B cell (primary cell): ENCODE results near the gene AGBL4. TPM values are rescaled to one million over a fixed set of nuclear protein-coding genes. Genes with fewer than 3 reads are reported as not detected.

Source experiments
- ATAC-seq: fragments of 200-7000 bp; cut with Tn5 transposase; one replicate; pipeline ENCODE4 v1.10.0; 2021; ENCODE audit warnings: low read depth, mild to moderate bottlenecking, moderate number of reproducible peaks, moderate library complexity
- CTCF ChIA-PET: fragments of 350-600 bp; sonication (Branson Sonifier 250); formaldehyde crosslinking; loops from one replicate; lab custom pipeline; 2021; ENCODE audit warnings: antibody characterized with exemption, inconsistent platforms; lab: Charles Lee
- POLR2A ChIA-PET: fragments of 350-600 bp; sonication (Branson Sonifier 250); formaldehyde crosslinking; loops from one replicate; lab custom pipeline; 2021; ENCODE audit warnings: antibody characterized with exemption; lab: Charles Lee
- DNase-seq: peaks from one replicate; pipeline ENCODE4 v3.0.0; 2013
- H2AFZ ChIP-seq: 2 replicates; pipeline ENCODE4 v1.6.1; 2012; ENCODE audit warnings: mild to moderate bottlenecking, low read depth, low read length; ENCODE audit not compliant: insufficient read depth, poor library complexity, severe bottlenecking
- H3K27ac ChIP-seq, 2 donors: 1 replicate in 1 of 2; 2 replicates in 1 of 2; pipeline ENCODE4 v1.5.1; 2012 to 2013; ENCODE audit warnings: low read length in 2 of 2, mild to moderate bottlenecking in 2 of 2, moderate library complexity in 1 of 2
- H3K27me3 ChIP-seq, 4 experiments: fragments of 200-600 bp in 1 of 4; sonication (generic) in 1 of 4; replicated peaks in 1 of 4; 1 replicate in 2 of 4; 2 replicates in 2 of 4; pipeline versions ENCODE4 v1.6.1 to v1.7.0; 2013 to 2016; ENCODE audit warnings: low read length in 3 of 4, mild to moderate bottlenecking in 2 of 4, mixed read lengths in 1 of 4, moderate library complexity in 1 of 4; ENCODE audit not compliant: insufficient read depth in 4 of 4, control insufficient read depth in 3 of 4; ENCODE audit errors: control extremely low read depth in 1 of 4
- H3K36me3 ChIP-seq, 2 experiments: replicated peaks in 1 of 2; 1 replicate in 1 of 2; 2 replicates in 1 of 2; pipeline versions ENCODE4 v1.6.1 to v1.7.1; 2013; ENCODE audit warnings: low read length in 1 of 2; ENCODE audit not compliant: insufficient read depth in 2 of 2, control insufficient read depth in 1 of 2; ENCODE audit errors: control extremely low read depth in 1 of 2, extremely low read depth in 1 of 2
- H3K4me1 ChIP-seq, 2 donors: fragments of 200-600 bp in 1 of 2; sonication (generic) in 1 of 2; 1 replicate in 1 of 2; 2 replicates in 1 of 2; pipeline versions ENCODE4 v1.5.1 to v1.6.1; 2013 to 2017; ENCODE audit warnings: low read length in 2 of 2; ENCODE audit not compliant: control insufficient read depth in 2 of 2, insufficient read depth in 2 of 2
- H3K4me2 ChIP-seq: replicated peaks from 2 replicates; pipeline ENCODE3; 2012; ENCODE audit warnings: mild to moderate bottlenecking, low read depth, low read length; ENCODE audit not compliant: poor library complexity, severe bottlenecking
- H3K4me3 ChIP-seq, 5 experiments: fragments of 200-600 bp in 1 of 5; sonication (generic) in 1 of 5; 1 replicate in 3 of 5; 2 replicates in 2 of 5; pipeline versions ENCODE4 v1.5.1 to v1.7.0; 2011 to 2016; ENCODE audit warnings: low read length in 4 of 5, mild to moderate bottlenecking in 4 of 5, low read depth in 2 of 5, control low read depth in 1 of 5, moderate library complexity in 1 of 5; ENCODE audit not compliant: insufficient read depth in 1 of 5; ENCODE audit errors: control extremely low read depth in 1 of 5, extremely low read depth in 1 of 5
- H3K79me2 ChIP-seq: fragments of 200-600 bp; sonication (generic); one replicate; pipeline ENCODE4 v1.6.0; 2016; ENCODE audit warnings: low read length; ENCODE audit not compliant: control insufficient read depth, insufficient read depth
- H3K9ac ChIP-seq: fragments of 200-600 bp; sonication (generic); 2 replicates; pipeline ENCODE4 v1.6.1; 2017; ENCODE audit warnings: mild to moderate bottlenecking, low read length, moderate library complexity
- H3K9me3 ChIP-seq, 3 donors: one replicate each; pipeline versions ENCODE4 v1.6.1 to v1.7.1; 2013; ENCODE audit warnings: low read length in 2 of 3; ENCODE audit not compliant: control insufficient read depth in 2 of 3, insufficient read depth in 1 of 3; ENCODE audit errors: control extremely low read depth in 1 of 3
- H4K20me1 ChIP-seq: 2 replicates; pipeline ENCODE4 v1.6.0; 2012; ENCODE audit warnings: mild to moderate bottlenecking, low read length; ENCODE audit not compliant: insufficient read depth, control insufficient read depth, poor library complexity, severe bottlenecking
- H3K27ac Mint-ChIP-seq: one replicate; pipeline ENCODE4 v1.8.0; 2021; ENCODE audit warnings: mixed read lengths
- H3K27me3 Mint-ChIP-seq: one replicate; pipeline ENCODE4 v1.8.0; 2021; ENCODE audit warnings: mixed read lengths
- H3K4me1 Mint-ChIP-seq: one replicate; pipeline ENCODE4 v1.8.0; 2021; ENCODE audit warnings: mixed read lengths
- H3K4me3 Mint-ChIP-seq: one replicate; pipeline ENCODE4 v1.8.0; 2021; ENCODE audit warnings: mixed read lengths
- H3K9me3 Mint-ChIP-seq: one replicate; pipeline ENCODE4 v1.8.0; 2022; ENCODE audit warnings: mixed read lengths; ENCODE audit not compliant: insufficient read depth
- EZH2 ChIP-seq: IDR thresholded peaks from 2 replicates; pipeline ENCODE4 v1.6.1; 2012; ENCODE audit warnings: borderline replicate concordance, low read depth, mild to moderate bottlenecking, moderate library complexity, low read length; ENCODE audit not compliant: insufficient read depth, poor library complexity, severe bottlenecking
- WGBS: methylation state at CpG from one replicate; pipeline ENCODE4 v1.1.5; 2013; ENCODE audit warnings: missing lambda C conversion rate; ENCODE audit not compliant: insufficient coverage; 5-methylcytosine and 5-hydroxymethylcytosine counted together
- intact Hi-C: fragments of 100-400 bp; cut with micrococcal nuclease; formaldehyde crosslinking; loops from one replicate; pipeline ENCODE4 v1.10.0; 2022
- polyA plus RNA-seq: library from polyadenylated mRNA; depleted of rRNA; stranded (reverse); fragments of >200 nt; gene quantifications from 2 replicates; pipeline ENCODE4 v1.2.3, GENCODE V29; 2012
- total RNA-seq, 2 donors: library from RNA; stranded (reverse); fragments of 120-200 nt in 1 of 2; gene quantifications; 1 replicate in 1 of 2; 2 replicates in 1 of 2; pipeline versions ENCODE4 v1.2.3 to v1.2.4, GENCODE V29; 2013 to 2022
- TF ChIP-seq, protein P1 (sequence below): fragments of 200-600 bp; IDR thresholded peaks from one replicate; pipeline ENCODE4 v1.8.0; 2022; ENCODE audit warnings: antibody characterized with exemption, mild to moderate bottlenecking

The AGBL4 gene
- total and polyA plus RNA-seq, 2 donors (not counting 1 experiment from before 2014, with no cell fraction given), result 0.07 to 0.12 TPM

- Histone ChIP-seq H2AFZ (no peak overlapping the region), H3K27ac (no peak overlapping the region), H3K9ac (no peak overlapping the region), H3K27me3 (no peaks in the 10 kb centered on the region), H3K9me3 (no peaks in the 10 kb centered on the region), H3K4me3 (no peak overlapping the region), H3K4me1 (no peaks in the 10 kb centered on the region), H3K79me2 (no peaks in the 10 kb centered on the region), H3K36me3 (no peaks in the 10 kb centered on the region), H3K4me2 (no peak overlapping the region), H4K20me1 (no peaks in the 10 kb centered on the region)
- H3K27me3 Mint-ChIP-seq, result peaks cover 23% of the 10 kb centered on the region
- CTCF ChIA-PET, result no interaction called here
- H3K4me1 Mint-ChIP-seq, result no peaks in the 10 kb centered on the region
- H3K4me3 Mint-ChIP-seq, result no peak overlapping the region
- intact Hi-C loops, result no loop called here
- no CpG with 5 or more reads among the region's 1 CpG for WGBS
- no peaks in the 10 kb centered on the region for H3K9me3 Mint-ChIP-seq
- ATAC-seq (no peak), DNase-seq (no peak)
- POLR2A ChIA-PET, result no interaction called here
- H3K27ac Mint-ChIP-seq, result no peak overlapping the region
- TF ChIP-seq EZH2, result no peak
- TF ChIP-seq, protein P1, sequence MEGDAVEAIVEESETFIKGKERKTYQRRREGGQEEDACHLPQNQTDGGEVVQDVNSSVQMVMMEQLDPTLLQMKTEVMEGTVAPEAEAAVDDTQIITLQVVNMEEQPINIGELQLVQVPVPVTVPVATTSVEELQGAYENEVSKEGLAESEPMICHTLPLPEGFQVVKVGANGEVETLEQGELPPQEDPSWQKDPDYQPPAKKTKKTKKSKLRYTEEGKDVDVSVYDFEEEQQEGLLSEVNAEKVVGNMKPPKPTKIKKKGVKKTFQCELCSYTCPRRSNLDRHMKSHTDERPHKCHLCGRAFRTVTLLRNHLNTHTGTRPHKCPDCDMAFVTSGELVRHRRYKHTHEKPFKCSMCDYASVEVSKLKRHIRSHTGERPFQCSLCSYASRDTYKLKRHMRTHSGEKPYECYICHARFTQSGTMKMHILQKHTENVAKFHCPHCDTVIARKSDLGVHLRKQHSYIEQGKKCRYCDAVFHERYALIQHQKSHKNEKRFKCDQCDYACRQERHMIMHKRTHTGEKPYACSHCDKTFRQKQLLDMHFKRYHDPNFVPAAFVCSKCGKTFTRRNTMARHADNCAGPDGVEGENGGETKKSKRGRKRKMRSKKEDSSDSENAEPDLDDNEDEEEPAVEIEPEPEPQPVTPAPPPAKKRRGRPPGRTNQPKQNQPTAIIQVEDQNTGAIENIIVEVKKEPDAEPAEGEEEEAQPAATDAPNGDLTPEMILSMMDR, result no peak
Measured at GRCh38 chr1:48563021-48563420, 1460.7 kb downstream of the AGBL4 start.

GRCh38 chr1:48561444-48561843 is 1462.3 kb downstream of the AGBL4 start:
- Histone ChIP-seq H3K27ac (no peak overlapping the region), H3K4me2 (no peak overlapping the region), H3K27me3 (no peaks in the 10 kb centered on the region), H3K4me3 (no peak overlapping the region), H3K9ac (no peak overlapping the region), H3K79me2 (no peaks in the 10 kb centered on the region), H2AFZ (no peak overlapping the region), H3K9me3 (no peaks in the 10 kb centered on the region), H3K4me1 (no peaks in the 10 kb centered on the region), H4K20me1 (no peaks in the 10 kb centered on the region), H3K36me3 (no peaks in the 10 kb centered on the region)
- H3K27ac Mint-ChIP-seq, result no peak overlapping the region
- H3K27me3 Mint-ChIP-seq, result peaks cover 23% of the 10 kb centered on the region
- TF ChIP-seq, protein P1, result no peak
- no peak for TF ChIP-seq EZH2
- no peak for ATAC-seq
- POLR2A ChIA-PET, result no interaction called here
- intact Hi-C loops, result no loop called here
- WGBS, result no CpG with 5 or more reads among the region's 1 CpG
- DNase-seq, result no peak
- no peak overlapping the region for H3K4me3 Mint-ChIP-seq
- no peaks in the 10 kb centered on the region for H3K9me3 Mint-ChIP-seq
- no peaks in the 10 kb centered on the region for H3K4me1 Mint-ChIP-seq
- CTCF ChIA-PET, result interaction anchor here (0.7 kb wide), 1 partner anchor 256 kb away, joined by 3 read pairs; no protein-coding TSS in a partner anchor
